GM23338 (cell line): ENCODE measurements around the gene LCE1E. TPM values are rescaled to one million over a fixed set of nuclear protein-coding genes. Genes with fewer than 3 reads are reported as not detected.

Experiments
- ATAC-seq: fragments of 200-7000 bp; cut with Tn5 transposase; 3 replicates; pipeline ENCODE4 v1.9.1; 2020
- DNase-seq: peaks from one replicate; pipeline ENCODE4 v3.0.0-alpha.2; 2015; ENCODE audit warnings: low spot score
- H2AFZ ChIP-seq: fragments of 200-600 bp; sonication (generic); 2 replicates; pipeline ENCODE4 v1.8.0; 2016; ENCODE audit warnings: antibody characterized with exemption, mild to moderate bottlenecking, moderate library complexity
- H3F3A ChIP-seq: fragments of 200-600 bp; sonication (generic); replicated peaks from 2 replicates; pipeline ENCODE4 v1.8.0; 2017; ENCODE audit warnings: antibody characterized with exemption, mixed run types, low read depth
- H3K27ac ChIP-seq: fragments of 200-600 bp; sonication (generic); 2 replicates; pipeline ENCODE4 v1.6.1; 2016; ENCODE audit warnings: low read depth
- H3K27me3 ChIP-seq: fragments of 200-600 bp; sonication (generic); 2 replicates; pipeline ENCODE4 v1.8.0; 2016; ENCODE audit warnings: mild to moderate bottlenecking, mixed run types, moderate library complexity; ENCODE audit not compliant: insufficient read depth
- H3K36me3 ChIP-seq: fragments of 200-600 bp; sonication (generic); 2 replicates; pipeline ENCODE4 v1.8.0; 2016; ENCODE audit warnings: mild to moderate bottlenecking; ENCODE audit not compliant: insufficient read depth
- H3K4me1 ChIP-seq: fragments of 200-600 bp; sonication (generic); 2 replicates; pipeline ENCODE4 v1.8.0; 2016; ENCODE audit warnings: mild to moderate bottlenecking, moderate library complexity; ENCODE audit not compliant: insufficient read depth
- H3K4me2 ChIP-seq: fragments of 200-600 bp; sonication (generic); 2 replicates; pipeline ENCODE4 v1.7.1; 2017; ENCODE audit warnings: mixed run types
- H3K4me3 ChIP-seq: fragments of 200-600 bp; sonication (generic); 2 replicates; pipeline ENCODE4 v1.6.1; 2016; ENCODE audit warnings: mixed run types
- H3K79me2 ChIP-seq: fragments of 200-600 bp; sonication (generic); replicated peaks from 2 replicates; pipeline ENCODE4 v1.8.0; 2017; ENCODE audit warnings: mild to moderate bottlenecking; ENCODE audit not compliant: insufficient read depth
- H3K9me2 ChIP-seq: fragments of 200-600 bp; sonication (generic); 2 replicates; pipeline ENCODE4 v1.8.0; 2017; ENCODE audit not compliant: insufficient read depth
- H4K20me1 ChIP-seq: fragments of 200-600 bp; sonication (generic); replicated peaks from 2 replicates; pipeline ENCODE4 v1.8.0; 2017; ENCODE audit warnings: mild to moderate bottlenecking; ENCODE audit not compliant: insufficient read depth
- H3K27ac Mint-ChIP-seq: 2 replicates; pipeline ENCODE4 v1.8.0; 2020; ENCODE audit warnings: inconsistent platforms, mild to moderate bottlenecking, moderate library complexity, mixed read lengths
- H3K27me3 Mint-ChIP-seq: 3 replicates; pipeline ENCODE4 v1.8.0; 2022; ENCODE audit warnings: low read depth, mild to moderate bottlenecking, moderate library complexity, mixed read lengths, inconsistent platforms; ENCODE audit not compliant: insufficient read depth, poor library complexity
- H3K36me3 Mint-ChIP-seq: 3 replicates; pipeline ENCODE4 v1.8.0; 2021; ENCODE audit warnings: low read depth, mild to moderate bottlenecking, inconsistent platforms, moderate library complexity, mixed read lengths
- H3K4me1 Mint-ChIP-seq: 3 replicates; pipeline ENCODE4 v1.8.0; 2020; ENCODE audit warnings: mild to moderate bottlenecking, inconsistent platforms, mixed read lengths
- H3K4me3 Mint-ChIP-seq: 3 replicates; pipeline ENCODE4 v1.8.0; 2021; ENCODE audit warnings: moderate library complexity, mild to moderate bottlenecking, inconsistent platforms, mixed read lengths
- H3K9me3 Mint-ChIP-seq: 3 replicates; pipeline ENCODE4 v1.8.0; 2020; ENCODE audit warnings: moderate library complexity, mild to moderate bottlenecking, inconsistent platforms, mixed read lengths
- CREB1 ChIP-seq: fragments of 250-450 bp; sonication (Bioruptor Pico); IDR thresholded peaks from 2 replicates; pipeline ENCODE4 v1.5.0; 2020; ENCODE audit warnings: low read depth, mild to moderate bottlenecking, moderate library complexity
- EZH2 ChIP-seq: fragments of 200-600 bp; sonication (generic); IDR thresholded peaks from one replicate; pipeline ENCODE4 v1.8.0; 2017; ENCODE audit warnings: antibody characterized with exemption, mild to moderate bottlenecking, low read depth; ENCODE audit not compliant: unreplicated experiment
- EZH2phosphoT487 ChIP-seq: fragments of 200-600 bp; sonication (generic); IDR thresholded peaks from one replicate; pipeline ENCODE4 v1.8.1; 2018; ENCODE audit warnings: antibody characterized with exemption; ENCODE audit not compliant: unreplicated experiment
- NANOG ChIP-seq: IDR thresholded peaks from 2 replicates; pipeline ENCODE4 v1.6.1; 2016; ENCODE audit warnings: antibody characterized with exemption, borderline replicate concordance
- POLR2AphosphoS5 ChIP-seq: IDR thresholded peaks from 2 replicates; pipeline ENCODE4 v1.6.1; 2016; ENCODE audit warnings: antibody characterized with exemption, low read depth
- REST ChIP-seq: IDR thresholded peaks from one replicate; pipeline ENCODE4 v1.6.1; 2018; ENCODE audit warnings: antibody characterized with exemption; ENCODE audit not compliant: unreplicated experiment
- STAT1 ChIP-seq: IDR thresholded peaks from one replicate; pipeline ENCODE4 v1.6.1; 2016; ENCODE audit warnings: antibody characterized with exemption; ENCODE audit not compliant: unreplicated experiment
- ZNF114 ChIP-seq: fragments of 250-450 bp; sonication (Bioruptor Pico); IDR thresholded peaks from 2 replicates; pipeline ENCODE4 v1.5.0; 2020; ENCODE audit warnings: mild to moderate bottlenecking, moderate library complexity
- ZNF462 ChIP-seq: fragments of 250-450 bp; sonication (Bioruptor Pico); IDR thresholded peaks from 2 replicates; pipeline ENCODE4 v1.5.0; 2020; ENCODE audit warnings: mild to moderate bottlenecking, moderate library complexity
- polyA plus RNA-seq: library from polyadenylated mRNA; unstranded; fragments of >200 nt; fragmentation: Nextera tagmentation; extraction: Ambion mirVana; gene quantifications from 2 replicates; pipeline ENCODE4 v1.2.1, GENCODE V29; 2016
- total RNA-seq: library from RNA; depleted of rRNA; stranded (reverse); fragments of >200 nt; shearing (Covaris generic); gene quantifications from 2 replicates; pipeline ENCODE4 v1.2.3, GENCODE V29; 2014
- TF ChIP-seq, protein P1 (sequence below): IDR thresholded peaks from 2 replicates; pipeline ENCODE4 v1.6.1; 2016; ENCODE audit warnings: antibody characterized with exemption

The LCE1E gene
- total and polyA plus RNA-seq, 2 experiments from 2014 or later = not detected

DNA sequence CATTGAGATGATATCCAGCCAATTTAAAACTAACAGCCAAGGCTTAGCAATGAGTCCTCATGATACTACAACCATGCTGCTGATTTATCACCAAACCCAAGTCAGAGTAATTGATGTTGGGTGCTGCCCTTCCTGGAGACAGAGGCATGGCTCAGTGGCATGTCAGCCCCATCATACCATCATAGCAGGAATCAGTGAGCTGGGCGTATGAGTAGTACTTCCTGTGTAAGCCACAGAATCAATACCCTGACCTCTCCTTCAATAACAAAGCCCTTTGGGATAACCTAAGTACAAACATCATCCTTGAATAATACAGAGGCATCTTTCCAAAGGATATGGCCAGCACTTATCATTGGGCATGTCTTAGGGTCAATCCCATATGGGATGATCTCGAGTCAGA, 3.0 kb upstream of the LCE1E start:
- H4K20me1 ChIP-seq = no peaks in the 10 kb centered on the region
- no peak overlapping the region for H2AFZ ChIP-seq
- TF ChIP-seq REST (no peak), NANOG (no peak), ZNF114 (no peak), CREB1 (CRISPR knock-in tag) (no peak), POLR2AphosphoS5 (no peak)
- peaks cover 3% of the 10 kb centered on the region; the same call in 1 of the 2 replicates for H3K4me1 ChIP-seq
- H3F3A ChIP-seq = no peaks in the 10 kb centered on the region
- ATAC-seq (no peak), DNase-seq (no peak)
- Mint-ChIP-seq H3K9me3 (no peaks in the 10 kb centered on the region), H3K4me3 (no peak overlapping the region), H3K36me3 (no peaks in the 10 kb centered on the region), H3K27ac (no peak overlapping the region), H3K4me1 (peaks cover 8% of the 10 kb centered on the region), H3K27me3 (peaks cover 2% of the 10 kb centered on the region)
- no peak overlapping the region for H3K27ac ChIP-seq
- H3K27me3 ChIP-seq = no peaks in the 10 kb centered on the region
- H3K4me2 ChIP-seq = no peak overlapping the region
- H3K4me3 ChIP-seq = no peak overlapping the region
- H3K9me2 ChIP-seq = no peaks in the 10 kb centered on the region; the same call in none of the 2 replicates
- H3K79me2 ChIP-seq = no peaks in the 10 kb centered on the region
- H3K36me3 ChIP-seq = no peaks in the 10 kb centered on the region

GRCh38 chr1:152795686-152796085, 9.6 kb downstream of the LCE1E start:
- Histone ChIP-seq H3K4me3 (no peak overlapping the region), H3K4me1 (no peaks in the 10 kb centered on the region), H3K27ac (no peak overlapping the region), H3K27me3 (no peaks in the 10 kb centered on the region), H3K79me2 (no peaks in the 10 kb centered on the region), H4K20me1 (no peaks in the 10 kb centered on the region), H3K4me2 (no peak overlapping the region), H3K9me2 (no peaks in the 10 kb centered on the region; the same call in 1 of the 2 replicates), H2AFZ (no peak overlapping the region), H3K36me3 (no peaks in the 10 kb centered on the region), H3F3A (no peaks in the 10 kb centered on the region)
- no peak overlapping the region for H3K27ac Mint-ChIP-seq
- DNase-seq = no peak
- peaks cover 3% of the 10 kb centered on the region for H3K27me3 Mint-ChIP-seq
- H3K9me3 Mint-ChIP-seq = no peaks in the 10 kb centered on the region
- no peaks in the 10 kb centered on the region for H3K36me3 Mint-ChIP-seq
- peaks cover 2% of the 10 kb centered on the region; the same call in 1 of the 3 replicates for H3K4me1 Mint-ChIP-seq
- no peak for ATAC-seq
- no peak overlapping the region for H3K4me3 Mint-ChIP-seq
- TF ChIP-seq POLR2AphosphoS5 (no peak), EZH2 (no peak), EZH2phosphoT487 (no peak), ZNF114 (no peak), ZNF462 (CRISPR knock-in tag) (no peak), CREB1 (CRISPR knock-in tag) (no peak), NANOG (no peak), STAT1 (no peak)
- TF ChIP-seq, protein P1, sequence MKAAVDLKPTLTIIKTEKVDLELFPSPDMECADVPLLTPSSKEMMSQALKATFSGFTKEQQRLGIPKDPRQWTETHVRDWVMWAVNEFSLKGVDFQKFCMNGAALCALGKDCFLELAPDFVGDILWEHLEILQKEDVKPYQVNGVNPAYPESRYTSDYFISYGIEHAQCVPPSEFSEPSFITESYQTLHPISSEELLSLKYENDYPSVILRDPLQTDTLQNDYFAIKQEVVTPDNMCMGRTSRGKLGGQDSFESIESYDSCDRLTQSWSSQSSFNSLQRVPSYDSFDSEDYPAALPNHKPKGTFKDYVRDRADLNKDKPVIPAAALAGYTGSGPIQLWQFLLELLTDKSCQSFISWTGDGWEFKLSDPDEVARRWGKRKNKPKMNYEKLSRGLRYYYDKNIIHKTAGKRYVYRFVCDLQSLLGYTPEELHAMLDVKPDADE = no peak
